ENCODE measurements around the gene METTL25. TPM values are rescaled to one million over a fixed set of nuclear protein-coding genes. Genes with fewer than 3 reads are reported as not detected.

Gene METTL25
- total RNA-seq, 2 donors from 2014 or later, result 9.7 to 26.5 TPM

- no peaks in the 10 kb centered on the region for H3K36me3 ChIP-seq
- H3K4me3 ChIP-seq, result no peak overlapping the region
- H3K4me1 ChIP-seq (ENCODE audit: control insufficient read depth in 1 of 2, low read depth in 2 of 2), result peaks cover 0 to 5% of the 10 kb centered on the region in 2 donors
- TF ChIP-seq, protein P1, sequence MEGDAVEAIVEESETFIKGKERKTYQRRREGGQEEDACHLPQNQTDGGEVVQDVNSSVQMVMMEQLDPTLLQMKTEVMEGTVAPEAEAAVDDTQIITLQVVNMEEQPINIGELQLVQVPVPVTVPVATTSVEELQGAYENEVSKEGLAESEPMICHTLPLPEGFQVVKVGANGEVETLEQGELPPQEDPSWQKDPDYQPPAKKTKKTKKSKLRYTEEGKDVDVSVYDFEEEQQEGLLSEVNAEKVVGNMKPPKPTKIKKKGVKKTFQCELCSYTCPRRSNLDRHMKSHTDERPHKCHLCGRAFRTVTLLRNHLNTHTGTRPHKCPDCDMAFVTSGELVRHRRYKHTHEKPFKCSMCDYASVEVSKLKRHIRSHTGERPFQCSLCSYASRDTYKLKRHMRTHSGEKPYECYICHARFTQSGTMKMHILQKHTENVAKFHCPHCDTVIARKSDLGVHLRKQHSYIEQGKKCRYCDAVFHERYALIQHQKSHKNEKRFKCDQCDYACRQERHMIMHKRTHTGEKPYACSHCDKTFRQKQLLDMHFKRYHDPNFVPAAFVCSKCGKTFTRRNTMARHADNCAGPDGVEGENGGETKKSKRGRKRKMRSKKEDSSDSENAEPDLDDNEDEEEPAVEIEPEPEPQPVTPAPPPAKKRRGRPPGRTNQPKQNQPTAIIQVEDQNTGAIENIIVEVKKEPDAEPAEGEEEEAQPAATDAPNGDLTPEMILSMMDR (IDR thresholded peaks at IDR 0.05), result peak; percentile 52
- DNase-seq (ENCODE audit: low spot score), result no peak
- H3K27ac ChIP-seq, result no peak overlapping the region
- no peaks in the 10 kb centered on the region for H3K9me3 ChIP-seq
- no peaks in the 10 kb centered on the region for H3K27me3 ChIP-seq (replicated peaks; ENCODE audit: insufficient read depth)
- no peak for ATAC-seq (ENCODE audit: insufficient number of reproducible peaks, low FRiP score, low read depth)
These were observed 31.3 kb upstream of the METTL25 start for GRCh38 chr12:82326905-82327503.

DNA sequence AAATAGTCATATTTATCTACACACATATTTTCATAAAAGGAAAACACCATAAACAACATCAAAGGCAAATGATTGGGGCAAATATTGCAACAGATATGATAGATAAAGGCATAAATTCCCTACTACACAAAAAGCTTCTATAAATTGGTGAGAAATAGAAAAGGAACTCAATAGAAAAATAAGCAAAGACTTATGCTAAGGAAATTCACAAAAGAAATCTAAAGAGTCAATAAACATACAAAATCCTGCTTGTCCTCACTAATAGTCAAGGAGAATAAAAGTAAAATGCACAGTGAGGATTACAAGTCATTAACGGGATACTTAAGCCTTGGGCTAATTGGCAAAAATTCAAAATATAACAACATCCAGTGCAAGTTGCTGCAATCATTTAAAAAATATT, 30.5 kb upstream of the METTL25 start:
- TF ChIP-seq, protein P1 (IDR thresholded peaks at IDR 0.05), result no peak
- DNase-seq (ENCODE audit: low spot score) (no peak), ATAC-seq (ENCODE audit: insufficient number of reproducible peaks, low FRiP score, low read depth) (no peak)
- Histone ChIP-seq H3K27ac (no peak overlapping the region), H3K27me3 (replicated peaks; ENCODE audit: insufficient read depth) (no peaks in the 10 kb centered on the region), H3K36me3 (no peaks in the 10 kb centered on the region), H3K9me3 (no peaks in the 10 kb centered on the region), H3K4me1 (ENCODE audit: control insufficient read depth in 1 of 2, low read depth in 2 of 2) (peaks cover 0 to 5% of the 10 kb centered on the region in 2 donors), H3K4me3 (no peak overlapping the region)

DNA sequence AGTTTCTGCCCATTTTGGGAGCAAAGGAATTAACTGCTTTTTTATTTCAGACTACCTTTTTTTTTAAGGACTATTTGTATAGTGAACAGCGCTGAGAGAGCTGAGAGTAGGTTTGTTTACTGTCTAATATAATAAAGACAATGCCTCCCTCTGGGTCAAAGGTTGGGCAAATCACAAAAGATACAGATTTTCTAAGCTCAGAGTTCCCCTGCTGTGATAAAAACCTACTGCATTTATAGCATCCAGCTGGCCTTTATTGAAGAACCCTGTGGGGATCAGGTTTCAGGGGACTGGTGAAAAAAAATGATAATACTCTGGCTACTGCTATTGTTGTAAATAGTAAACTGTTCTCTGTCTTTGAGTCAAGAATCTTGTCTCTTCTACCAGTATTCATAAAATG, 28.8 kb upstream of the METTL25 start:
- Histone ChIP-seq H3K4me1 (ENCODE audit: control insufficient read depth in 1 of 2, low read depth in 2 of 2) (peaks cover 0 to 5% of the 10 kb centered on the region in 2 donors), H3K9me3 (no peaks in the 10 kb centered on the region), H3K27me3 (replicated peaks; ENCODE audit: insufficient read depth) (no peaks in the 10 kb centered on the region), H3K4me3 (no peak overlapping the region), H3K36me3 (no peaks in the 10 kb centered on the region), H3K27ac (no peak overlapping the region)
- ATAC-seq (ENCODE audit: insufficient number of reproducible peaks, low FRiP score, low read depth), result no peak
- TF ChIP-seq, protein P1 (IDR thresholded peaks at IDR 0.05), result no peak
- no peak for DNase-seq (ENCODE audit: low spot score)

- TF ChIP-seq, protein P1 (IDR thresholded peaks at IDR 0.05), result no peak
- H3K27ac ChIP-seq, result no peak overlapping the region
- DNase-seq (ENCODE audit: low spot score) (no peak), ATAC-seq (ENCODE audit: insufficient number of reproducible peaks, low FRiP score, low read depth) (no peak)
- peaks cover 16% of the 10 kb centered on the region for H3K36me3 ChIP-seq
- no peaks in the 10 kb centered on the region for H3K27me3 ChIP-seq (replicated peaks; ENCODE audit: insufficient read depth)
- no peaks in the 10 kb centered on the region for H3K9me3 ChIP-seq
- peaks cover 0 to 1% of the 10 kb centered on the region in 2 donors for H3K4me1 ChIP-seq (ENCODE audit: control insufficient read depth in 1 of 2, low read depth in 2 of 2)
- H3K4me3 ChIP-seq, result no peak overlapping the region
These were observed 8.2 kb upstream of the METTL25 start for GRCh38 chr12:82350161-82350560.

DNA sequence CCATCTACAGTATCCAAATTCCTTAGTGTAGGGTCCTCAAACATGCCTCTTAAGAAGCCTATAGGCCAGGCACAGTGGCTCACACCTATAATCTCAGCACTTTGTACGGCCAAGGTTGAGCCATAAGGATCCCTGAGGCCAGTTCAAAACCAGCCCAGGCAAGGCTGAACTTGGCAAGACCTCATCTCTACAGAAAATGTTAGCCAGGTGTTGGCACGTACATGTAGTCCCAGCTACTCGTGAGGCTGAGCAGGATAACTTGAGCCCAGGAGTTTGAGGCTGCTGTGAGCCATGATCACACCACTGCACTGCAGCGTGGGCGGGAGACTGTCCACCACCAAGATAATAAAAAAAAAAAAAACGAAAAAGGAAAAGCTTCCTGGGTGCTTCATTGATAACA, 6.9 kb upstream of the METTL25 start:
- Histone ChIP-seq H3K27me3 (replicated peaks; ENCODE audit: insufficient read depth) (no peaks in the 10 kb centered on the region), H3K27ac (no peak overlapping the region), H3K36me3 (peaks cover 22% of the 10 kb centered on the region), H3K9me3 (no peaks in the 10 kb centered on the region), H3K4me3 (no peak overlapping the region), H3K4me1 (ENCODE audit: control insufficient read depth in 1 of 2, low read depth in 2 of 2) (peaks cover 4 to 13% of the 10 kb centered on the region in 2 donors)
- DNase-seq (ENCODE audit: low spot score), result no peak
- TF ChIP-seq, protein P1 (IDR thresholded peaks at IDR 0.05), result no peak
- no peak for ATAC-seq (ENCODE audit: insufficient number of reproducible peaks, low FRiP score, low read depth)

Measured in thoracic aorta (tissue), 2 donors.